H1 (cell line): ENCODE measurements around the gene HORMAD2. TPM values are rescaled to one million over a fixed set of nuclear protein-coding genes. Genes with fewer than 3 reads are reported as not detected.

Source experiments
- ATF2 ChIP-seq: IDR thresholded peaks from 2 replicates; pipeline ENCODE4 v1.6.1; 2012; ENCODE audit warnings: low read length, inconsistent platforms
- CEBPB ChIP-seq: IDR thresholded peaks from 2 replicates; pipeline ENCODE4 v1.6.1; 2012; ENCODE audit warnings: low read depth, low read length
- FOSL1 ChIP-seq: IDR thresholded peaks from 2 replicates; pipeline ENCODE4 v1.6.1; 2011; ENCODE audit warnings: mild to moderate bottlenecking, low read depth, low read length, moderate library complexity; ENCODE audit not compliant: insufficient read depth
- HDAC2 ChIP-seq, 2 experiments: fragments of 300-600 bp in 1 of 2; sonication (generic) in 1 of 2; IDR thresholded peaks; 2 replicates each; pipeline ENCODE4 v1.6.1; 2011 to 2012; ENCODE audit warnings: low read depth in 2 of 2, low read length in 2 of 2, mild to moderate bottlenecking in 2 of 2, moderate library complexity in 2 of 2, borderline replicate concordance in 1 of 2, inconsistent platforms in 1 of 2
- SIX5 ChIP-seq: IDR thresholded peaks from 2 replicates; pipeline ENCODE4 v1.6.1; 2011; ENCODE audit warnings: mild to moderate bottlenecking, low read depth, low read length
- polyA plus RNA-seq, 7 experiments: library from polyadenylated mRNA; depleted of rRNA in 3 of 7; stranded (reverse) in 5 of 7; unstranded in 2 of 7; fragments of >200 nt in 5 of 7; fragments of 200-250 nt in 2 of 7; gene quantifications; 1 replicate in 5 of 7; 2 replicates in 1 of 7; 4 replicates in 1 of 7; pipeline versions ENCODE4 v1.2.1 to v1.2.3, GENCODE V29; 2011 to 2013; ENCODE audit warnings: missing spikeins in 2 of 7, mixed read lengths in 2 of 7
- total RNA-seq: library from RNA; stranded (reverse); fragmentation: NEBNext Ultra II Directional; extraction: Animal tissue kit (Norgen Biotek cat#: 25700); gene quantifications from 2 replicates; pipeline ENCODE4 v1.2.1, GENCODE V29; 2021

HORMAD2 gene
- total and polyA plus RNA-seq, 2 of the 8 experiments (the other 6 are each of a cell fraction or from before 2014, with no cell fraction given): 0.03 TPM; not detected in 1

GRCh38 chr22:30044881-30045493 lies 35.3 kb upstream of the HORMAD2 start (continued):
- TF ChIP-seq FOSL1 (no peak), CEBPB (no peak), SIX5 (no peak), ATF2 (no peak), HDAC2 (IDR thresholded peaks at IDR 0.05; ENCODE audit: borderline replicate concordance in 1 of 2, low read depth in 2 of 2, low read length in 2 of 2) (no peak)
